ENCODE data around the gene ARHGAP22.

GRCh38 chr10:48418189-48418788 lies 186.6 kb downstream of the ARHGAP22 start:
- no peak for TF ChIP-seq EZH2 (IDR thresholded peaks at IDR 0.05; ENCODE audit: insufficient read depth, poor library complexity, severe bottlenecking)
- no peak for TF ChIP-seq EZH2phosphoT487 (IDR thresholded peaks at IDR 0.05; ENCODE audit: insufficient read depth, low read depth)
